SU-DHL-6 (cell line): ENCODE measurements around the gene SCAMP5.

ENCODE experiments used
- EZH2phosphoT487 ChIP-seq: fragments of 200-600 bp; sonication (generic), shearing (Covaris generic); conservative IDR thresholded peaks from 2 replicates; pipeline ENCODE4 v1.6.1; 2018; ENCODE audit warnings: mild to moderate bottlenecking, antibody characterized with exemption, low read length, moderate library complexity, mixed read lengths
- TF ChIP-seq, protein P1 (sequence below): fragments of 200-600 bp; sonication (generic); IDR thresholded peaks from one replicate; pipeline ENCODE4 v1.5.1; 2017; ENCODE audit warnings: antibody characterized with exemption, mild to moderate bottlenecking, low read length, moderate library complexity; ENCODE audit not compliant: insufficient read depth, poor library complexity, severe bottlenecking

DNA sequence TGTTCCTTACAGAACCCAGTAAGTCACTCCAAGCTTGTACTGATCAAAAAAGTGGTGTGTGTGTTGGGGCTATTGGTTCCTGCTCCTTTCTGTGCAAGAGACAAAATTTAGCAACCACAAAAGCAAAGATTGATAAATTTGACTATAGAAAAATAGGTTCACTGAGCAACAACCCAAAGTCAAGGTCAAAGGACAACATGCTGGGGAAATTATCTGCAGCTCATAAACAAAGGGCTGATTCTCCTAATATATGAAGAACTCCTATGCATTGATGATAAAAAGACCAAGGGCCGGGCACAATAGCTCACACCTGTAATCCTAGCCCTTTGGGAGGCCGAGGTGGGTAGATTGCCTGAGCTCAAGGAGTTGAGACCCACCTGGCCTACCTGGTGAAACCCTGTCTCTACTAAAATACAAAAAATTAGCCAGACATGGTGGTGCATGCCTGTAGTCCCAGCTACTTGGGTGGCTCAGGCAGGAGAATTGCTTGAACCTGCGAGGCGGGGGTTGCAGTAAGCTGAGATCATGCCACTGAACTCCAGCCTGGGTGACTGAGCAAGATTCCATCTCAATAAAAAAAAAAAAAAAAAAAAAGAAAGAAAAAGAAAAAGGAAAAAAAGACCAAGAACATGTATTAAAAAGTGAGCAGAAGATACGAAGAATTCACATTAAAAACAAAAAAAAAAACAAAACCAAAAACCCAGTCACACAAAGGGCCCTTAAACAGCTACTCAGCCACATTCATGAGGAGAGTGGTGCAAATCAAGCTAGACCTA is 57.8 kb downstream of the SCAMP5 start:
- TF ChIP-seq, protein P1, sequence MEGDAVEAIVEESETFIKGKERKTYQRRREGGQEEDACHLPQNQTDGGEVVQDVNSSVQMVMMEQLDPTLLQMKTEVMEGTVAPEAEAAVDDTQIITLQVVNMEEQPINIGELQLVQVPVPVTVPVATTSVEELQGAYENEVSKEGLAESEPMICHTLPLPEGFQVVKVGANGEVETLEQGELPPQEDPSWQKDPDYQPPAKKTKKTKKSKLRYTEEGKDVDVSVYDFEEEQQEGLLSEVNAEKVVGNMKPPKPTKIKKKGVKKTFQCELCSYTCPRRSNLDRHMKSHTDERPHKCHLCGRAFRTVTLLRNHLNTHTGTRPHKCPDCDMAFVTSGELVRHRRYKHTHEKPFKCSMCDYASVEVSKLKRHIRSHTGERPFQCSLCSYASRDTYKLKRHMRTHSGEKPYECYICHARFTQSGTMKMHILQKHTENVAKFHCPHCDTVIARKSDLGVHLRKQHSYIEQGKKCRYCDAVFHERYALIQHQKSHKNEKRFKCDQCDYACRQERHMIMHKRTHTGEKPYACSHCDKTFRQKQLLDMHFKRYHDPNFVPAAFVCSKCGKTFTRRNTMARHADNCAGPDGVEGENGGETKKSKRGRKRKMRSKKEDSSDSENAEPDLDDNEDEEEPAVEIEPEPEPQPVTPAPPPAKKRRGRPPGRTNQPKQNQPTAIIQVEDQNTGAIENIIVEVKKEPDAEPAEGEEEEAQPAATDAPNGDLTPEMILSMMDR: no peak
- no peak for TF ChIP-seq EZH2phosphoT487
